ENCODE measurements around the gene FBF1.

DNA sequence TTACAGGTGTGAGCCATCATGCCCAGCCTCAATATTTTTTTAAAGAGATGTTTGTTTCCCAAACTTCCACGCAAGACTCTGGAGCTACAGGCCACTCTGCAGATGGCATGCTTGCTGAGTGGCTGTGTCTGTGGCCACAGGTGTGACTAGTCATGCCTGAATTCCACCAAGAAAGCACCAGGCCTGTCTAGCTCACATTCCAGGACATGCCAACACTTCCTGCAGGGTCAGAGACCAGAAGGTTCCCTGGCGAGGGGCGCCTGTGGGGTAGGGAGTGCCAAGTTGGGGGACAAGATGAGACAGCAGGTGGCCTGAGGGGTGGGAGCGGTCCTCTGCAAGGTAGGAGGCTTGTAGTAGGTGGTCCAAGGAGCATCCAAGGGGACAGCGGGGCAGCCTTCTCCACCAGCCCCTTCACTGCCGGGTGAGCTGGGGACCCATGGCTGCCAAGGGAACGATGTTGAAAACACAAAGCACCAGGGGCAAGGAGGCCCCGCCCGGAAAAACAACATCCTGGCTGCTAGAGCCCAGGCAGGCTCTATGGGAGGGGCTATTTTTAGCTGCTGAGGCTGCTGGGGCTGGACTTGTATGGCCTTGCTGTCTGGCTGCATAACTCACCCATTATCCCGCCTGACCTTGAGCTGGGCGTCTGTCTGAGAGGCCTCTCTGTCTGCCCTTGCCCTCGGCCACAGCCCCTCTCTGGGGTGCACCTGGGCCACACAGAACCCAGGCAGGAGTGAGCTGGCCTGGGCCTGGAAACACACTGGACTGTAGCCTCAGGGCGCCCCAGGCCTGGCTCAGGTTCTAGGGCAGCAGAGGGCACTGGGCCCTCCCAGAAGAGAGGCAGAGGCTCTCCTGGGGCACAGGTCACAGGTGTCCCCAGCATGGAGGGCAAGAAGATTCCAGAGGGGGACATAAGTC is 68.1 kb downstream of the FBF1 start:
- TF ChIP-seq POLR2A (IDR thresholded peaks at IDR 0.05), result no peak
- TF ChIP-seq, protein P1, sequence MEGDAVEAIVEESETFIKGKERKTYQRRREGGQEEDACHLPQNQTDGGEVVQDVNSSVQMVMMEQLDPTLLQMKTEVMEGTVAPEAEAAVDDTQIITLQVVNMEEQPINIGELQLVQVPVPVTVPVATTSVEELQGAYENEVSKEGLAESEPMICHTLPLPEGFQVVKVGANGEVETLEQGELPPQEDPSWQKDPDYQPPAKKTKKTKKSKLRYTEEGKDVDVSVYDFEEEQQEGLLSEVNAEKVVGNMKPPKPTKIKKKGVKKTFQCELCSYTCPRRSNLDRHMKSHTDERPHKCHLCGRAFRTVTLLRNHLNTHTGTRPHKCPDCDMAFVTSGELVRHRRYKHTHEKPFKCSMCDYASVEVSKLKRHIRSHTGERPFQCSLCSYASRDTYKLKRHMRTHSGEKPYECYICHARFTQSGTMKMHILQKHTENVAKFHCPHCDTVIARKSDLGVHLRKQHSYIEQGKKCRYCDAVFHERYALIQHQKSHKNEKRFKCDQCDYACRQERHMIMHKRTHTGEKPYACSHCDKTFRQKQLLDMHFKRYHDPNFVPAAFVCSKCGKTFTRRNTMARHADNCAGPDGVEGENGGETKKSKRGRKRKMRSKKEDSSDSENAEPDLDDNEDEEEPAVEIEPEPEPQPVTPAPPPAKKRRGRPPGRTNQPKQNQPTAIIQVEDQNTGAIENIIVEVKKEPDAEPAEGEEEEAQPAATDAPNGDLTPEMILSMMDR (IDR thresholded peaks at IDR 0.05), result no peak
